Prostate gland (tissue), 2 donors: ENCODE data around the gene GUCA1A.

Source experiments
- CTCF ChIP-seq, 4 experiments: fragments of 200-600 bp in 2 of 4; fragments of 450-650 bp in 2 of 4; sonication (generic) in 2 of 4; IDR thresholded peaks; 1 replicate in 3 of 4; 2 replicates in 1 of 4; pipeline ENCODE4 v1.5.1; 2016 to 2019; ENCODE audit warnings: antibody characterized with exemption in 4 of 4, mild to moderate bottlenecking in 2 of 4, moderate library complexity in 2 of 4
- POLR2A ChIP-seq: fragments of 450-650 bp; IDR thresholded peaks from one replicate; pipeline ENCODE4 v1.6.1; 2016; ENCODE audit warnings: antibody characterized with exemption, mild to moderate bottlenecking
- POLR2AphosphoS5 ChIP-seq: sonication (generic); formaldehyde crosslinking; IDR thresholded peaks from one replicate; pipeline ENCODE4 v1.6.1; 2017; ENCODE audit warnings: antibody characterized with exemption

GRCh38 chr6:42125231-42125630, 47.9 kb upstream of the GUCA1A start:
- no peak for TF ChIP-seq CTCF (IDR thresholded peaks at IDR 0.05)
- TF ChIP-seq POLR2AphosphoS5 = no peak
- no peak for TF ChIP-seq POLR2A
